Vagina (tissue), 2 donors: ENCODE results near the gene ENOX1. TPM values are rescaled to one million over a fixed set of nuclear protein-coding genes. Genes with fewer than 3 reads are reported as not detected.

Experiments
- DNase-seq, 2 donors: peaks; one replicate each; pipeline ENCODE4 v3.0.0-alpha.2; 2017; ENCODE audit errors: extremely low spot score in 2 of 2
- H3K27ac ChIP-seq: fragments of 200-600 bp; sonication (generic); one replicate; pipeline ENCODE4 v1.5.1; 2019
- H3K27me3 ChIP-seq: fragments of 200-600 bp; sonication (generic); one replicate; pipeline ENCODE4 v1.5.1; 2019
- H3K36me3 ChIP-seq, 2 donors: fragments of 200-600 bp; sonication (generic); one replicate each; pipeline ENCODE4 v1.5.1; 2017 to 2019
- H3K4me1 ChIP-seq: fragments of 200-600 bp; sonication (generic); one replicate; pipeline ENCODE4 v1.5.1; 2019
- H3K4me3 ChIP-seq, 2 donors: fragments of 200-600 bp; sonication (generic); 1 replicate in 1 of 2; 2 replicates in 1 of 2; pipeline ENCODE4 v1.5.1; 2016 to 2019
- H3K9me3 ChIP-seq: fragments of 200-600 bp; sonication (generic); one replicate; pipeline ENCODE4 v1.5.1; 2019
- CTCF ChIP-seq, 3 experiments: fragments of 450-650 bp in 2 of 3; fragments of 200-600 bp in 1 of 3; sonication (generic) in 1 of 3; IDR thresholded peaks; one replicate each; pipeline ENCODE4 v1.5.1; 2017 to 2019; ENCODE audit warnings: antibody characterized with exemption in 3 of 3, mild to moderate bottlenecking in 2 of 3, moderate library complexity in 2 of 3
- POLR2A ChIP-seq, 2 donors: fragments of 450-650 bp; IDR thresholded peaks; one replicate each; pipeline ENCODE4 v1.6.1; 2017; ENCODE audit warnings: antibody characterized with exemption in 2 of 2, mild to moderate bottlenecking in 2 of 2, moderate library complexity in 2 of 2
- POLR2AphosphoS5 ChIP-seq, 2 donors: sonication (generic); formaldehyde crosslinking; IDR thresholded peaks; one replicate each; pipeline ENCODE4 v1.9.0; 2017; ENCODE audit warnings: antibody characterized with exemption in 2 of 2, mild to moderate bottlenecking in 2 of 2, low read depth in 1 of 2; ENCODE audit not compliant: insufficient read depth in 1 of 2
- intact Hi-C: fragments of 100-400 bp; cut with DNase I; formaldehyde crosslinking; loops from one replicate; pipeline ENCODE4 v1.15.1; 2023
- total RNA-seq: library from RNA; depleted of rRNA; stranded (reverse); fragments of >200 nt; gene quantifications from one replicate; pipeline ENCODE4 v1.2.3, GENCODE V29; 2016

ENOX1 gene
- total RNA-seq, 1 donor from 2014 or later: 2.7 TPM

GRCh38 chr13:43240278-43240677, 546.5 kb downstream of the ENOX1 start:
- intact Hi-C loops: no loop called here
- TF ChIP-seq POLR2AphosphoS5 (IDR thresholded peaks at IDR 0.05; ENCODE audit: insufficient read depth in 1 of 2, low read depth in 1 of 2): no peak
- no peak for TF ChIP-seq POLR2A (IDR thresholded peaks at IDR 0.05)
- Histone ChIP-seq H3K9me3 (no peaks in the 10 kb centered on the region), H3K27me3 (no peaks in the 10 kb centered on the region), H3K4me3 (no peak overlapping the region), H3K36me3 (no peaks in the 10 kb centered on the region), H3K4me1 (no peaks in the 10 kb centered on the region), H3K27ac (no peak overlapping the region)
- no peak for DNase-seq

- Histone ChIP-seq H3K4me1 (no peaks in the 10 kb centered on the region), H3K9me3 (no peaks in the 10 kb centered on the region), H3K36me3 (no peaks in the 10 kb centered on the region), H3K27ac (no peak overlapping the region), H3K27me3 (no peaks in the 10 kb centered on the region), H3K4me3 (no peak overlapping the region)
- no peak for TF ChIP-seq POLR2A (IDR thresholded peaks at IDR 0.05)
- no peak for TF ChIP-seq POLR2AphosphoS5 (IDR thresholded peaks at IDR 0.05; ENCODE audit: insufficient read depth in 1 of 2, low read depth in 1 of 2)
- TF ChIP-seq CTCF (IDR thresholded peaks at IDR 0.05): no peak
- intact Hi-C loops: no loop called here
- DNase-seq: no peak
These were observed 547.4 kb downstream of the ENOX1 start for GRCh38 chr13:43239275-43239840.

DNA sequence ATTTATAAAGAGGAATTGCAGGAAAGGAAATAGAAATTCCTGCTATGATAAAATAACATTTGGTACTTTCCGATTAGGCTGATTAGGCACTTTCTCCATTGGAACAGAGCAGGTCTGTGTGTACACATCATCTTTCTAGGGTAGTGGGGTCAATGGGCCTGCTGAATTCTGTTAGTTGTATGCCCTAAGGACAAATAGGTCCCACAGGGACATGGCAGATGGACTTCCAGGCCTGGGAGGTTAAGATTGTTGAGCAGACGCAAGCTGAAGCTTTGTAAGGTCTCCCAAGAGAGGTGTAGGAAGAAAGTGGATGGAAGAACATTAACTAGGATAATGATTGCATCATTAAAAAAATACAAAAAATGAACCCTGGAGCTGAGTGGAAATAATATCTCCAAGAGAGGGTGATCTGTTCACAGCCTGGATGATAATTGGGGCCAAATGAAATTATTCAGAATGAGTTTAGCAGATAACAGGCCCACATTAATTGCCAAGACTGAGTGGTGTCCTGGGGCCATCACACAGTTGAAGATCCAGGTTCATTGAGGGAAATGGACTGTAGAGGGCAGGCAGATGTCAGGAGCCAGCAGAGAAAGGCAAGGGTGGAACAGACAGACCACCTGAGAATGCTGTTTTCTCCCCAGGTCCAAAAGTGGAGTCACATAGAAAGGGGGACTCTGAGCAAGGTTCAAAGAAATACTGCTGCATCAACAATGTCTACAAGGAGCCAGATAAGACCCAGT, 548.3 kb downstream of the ENOX1 start:
- intact Hi-C loops: no loop called here
- no peak for TF ChIP-seq POLR2A (IDR thresholded peaks at IDR 0.05)
- no peak for TF ChIP-seq CTCF (IDR thresholded peaks at IDR 0.05)
- TF ChIP-seq POLR2AphosphoS5 (IDR thresholded peaks at IDR 0.05; ENCODE audit: insufficient read depth in 1 of 2, low read depth in 1 of 2): no peak
- DNase-seq: no peak

DNA sequence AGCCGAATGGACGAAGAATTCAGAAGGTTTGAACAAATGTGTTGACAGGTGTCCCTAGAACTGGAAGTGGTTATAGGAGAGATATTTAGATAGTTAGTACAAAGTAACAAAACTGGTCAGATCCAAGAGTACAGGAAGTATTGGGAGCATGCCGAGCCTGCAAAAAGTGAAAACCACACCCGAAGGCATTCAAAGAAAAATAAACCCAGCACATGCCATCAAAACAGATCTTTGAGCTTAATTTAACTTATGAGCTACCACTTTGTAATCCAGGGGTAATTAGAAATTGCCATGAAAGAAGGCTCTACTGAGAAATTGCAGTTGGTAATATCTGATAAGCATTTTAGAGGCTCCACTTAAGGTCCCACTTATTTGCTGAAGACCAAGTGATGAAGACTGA, 549.2 kb downstream of the ENOX1 start:
- intact Hi-C loops: no loop called here
- H3K9me3 ChIP-seq: no peaks in the 10 kb centered on the region

More for the DNA sequence above, 548.3 kb downstream of the ENOX1 start:
- H3K9me3 ChIP-seq: no peaks in the 10 kb centered on the region
- H3K27me3 ChIP-seq: no peaks in the 10 kb centered on the region
- no peak overlapping the region for H3K27ac ChIP-seq
- H3K36me3 ChIP-seq: no peaks in the 10 kb centered on the region
- H3K4me3 ChIP-seq: no peak overlapping the region
- peaks cover 6% of the 10 kb centered on the region for H3K4me1 ChIP-seq

GRCh38 chr13:43235028-43235427, 551.7 kb downstream of the ENOX1 start:
- intact Hi-C loops: no loop called here
- Histone ChIP-seq H3K27ac (no peak overlapping the region), H3K9me3 (no peaks in the 10 kb centered on the region), H3K36me3 (no peaks in the 10 kb centered on the region), H3K4me3 (no peak overlapping the region), H3K4me1 (peaks cover 11% of the 10 kb centered on the region), H3K27me3 (no peaks in the 10 kb centered on the region)
- TF ChIP-seq POLR2AphosphoS5 (IDR thresholded peaks at IDR 0.05; ENCODE audit: insufficient read depth in 1 of 2, low read depth in 1 of 2) (no peak), POLR2A (IDR thresholded peaks at IDR 0.05) (no peak), CTCF (IDR thresholded peaks at IDR 0.05) (no peak)
- DNase-seq: no peak

More for the DNA sequence above, 549.2 kb downstream of the ENOX1 start:
- Histone ChIP-seq H3K27me3 (no peaks in the 10 kb centered on the region), H3K36me3 (no peaks in the 10 kb centered on the region), H3K4me1 (peaks cover 11% of the 10 kb centered on the region), H3K27ac (no peak overlapping the region), H3K4me3 (no peak overlapping the region)
- no peak for DNase-seq
- TF ChIP-seq POLR2AphosphoS5 (IDR thresholded peaks at IDR 0.05; ENCODE audit: insufficient read depth in 1 of 2, low read depth in 1 of 2) (no peak), POLR2A (IDR thresholded peaks at IDR 0.05) (no peak), CTCF (IDR thresholded peaks at IDR 0.05) (no peak)
